COLO829 (cell line): Measurements from ENCODE around the gene CCDC88C.

ENCODE experiments used
- DNase-seq: peaks from one replicate; pipeline ENCODE4 v3.0.0; 2012; ENCODE audit warnings: low spot score

The CCDC88C gene

GRCh38 chr14:91342206-91342760 lies 75.3 kb downstream of the CCDC88C start:
- no peak for DNase-seq

GRCh38 chr14:91341751-91342154 lies 75.9 kb downstream of the CCDC88C start:
- DNase-seq: no peak

GRCh38 chr14:91341334-91341733 lies 76.3 kb downstream of the CCDC88C start:
- no peak for DNase-seq

- DNase-seq: no peak
Measured at GRCh38 chr14:91339671-91340369, 77.8 kb downstream of the CCDC88C start.

- DNase-seq: no peak
Measured at GRCh38 chr14:91339076-91339475, 78.5 kb downstream of the CCDC88C start.

- DNase-seq: no peak
Measured at GRCh38 chr14:91338379-91338778, 79.2 kb downstream of the CCDC88C start.

GRCh38 chr14:91337699-91338335 lies 79.8 kb downstream of the CCDC88C start:
- DNase-seq: no peak

GRCh38 chr14:91336093-91336450 lies 81.5 kb downstream of the CCDC88C start:
- DNase-seq: no peak

- DNase-seq: no peak
Measured at GRCh38 chr14:91335191-91336092, 82.2 kb downstream of the CCDC88C start.

- DNase-seq: no peak
Measured at GRCh38 chr14:91333650-91334039, 84.0 kb downstream of the CCDC88C start.

- no peak for DNase-seq
Measured at GRCh38 chr14:91332986-91333649, 84.5 kb downstream of the CCDC88C start.

GRCh38 chr14:91332171-91332985 lies 85.2 kb downstream of the CCDC88C start:
- no peak for DNase-seq

- no peak for DNase-seq
Measured at GRCh38 chr14:91331721-91332120, 85.9 kb downstream of the CCDC88C start.

- DNase-seq: no peak
Measured at GRCh38 chr14:91330856-91331255, 86.8 kb downstream of the CCDC88C start.

GRCh38 chr14:91330096-91330696 lies 87.4 kb downstream of the CCDC88C start:
- DNase-seq: no peak

GRCh38 chr14:91329486-91330014 lies 88.1 kb downstream of the CCDC88C start:
- no peak for DNase-seq

- no peak for DNase-seq
Measured at GRCh38 chr14:91328313-91329050, 89.1 kb downstream of the CCDC88C start.

- DNase-seq: no peak
Measured at GRCh38 chr14:91327661-91328312, 89.8 kb downstream of the CCDC88C start.

GRCh38 chr14:91327250-91327595 lies 90.4 kb downstream of the CCDC88C start:
- no peak for DNase-seq
